Keratinocyte (primary cell): ENCODE results near the gene SP7. TPM values are rescaled to one million over a fixed set of nuclear protein-coding genes. Genes with fewer than 3 reads are reported as not detected.

Experiments used
- DNase-seq: peaks from one replicate; pipeline ENCODE4 v3.0.0-alpha.2; 2011; ENCODE audit warnings: low read depth, missing footprints, low spot score
- FAIRE-seq: peaks from 2 replicates; lab custom pipeline; 2011; peaks lifted over from hg19 to GRCh38; lab: Jason Lieb, UNC
- H2AFZ ChIP-seq: 2 replicates; pipeline ENCODE4 v1.6.0; 2012; ENCODE audit warnings: low read length, control low read depth, inconsistent platforms; ENCODE audit not compliant: control insufficient read depth
- H3K27ac ChIP-seq: 2 replicates; pipeline ENCODE4 v1.5.1; 2011; ENCODE audit warnings: low read length; ENCODE audit not compliant: control insufficient read depth, insufficient read depth
- H3K27me3 ChIP-seq: 3 replicates; pipeline ENCODE4 v1.6.0; 2011; ENCODE audit warnings: low read length; ENCODE audit not compliant: control insufficient read depth, insufficient read depth; ENCODE audit errors: extremely low read depth
- H3K36me3 ChIP-seq, 2 experiments: 2 replicates in 1 of 2; 3 replicates in 1 of 2; pipeline ENCODE4 v1.5.1; 2011; ENCODE audit warnings: low read length in 2 of 2, mild to moderate bottlenecking in 1 of 2; ENCODE audit not compliant: control insufficient read depth in 2 of 2, insufficient read depth in 2 of 2; ENCODE audit errors: extremely low read depth in 1 of 2
- H3K4me1 ChIP-seq: 3 replicates; pipeline ENCODE4 v1.5.1; 2011; ENCODE audit warnings: low read length; ENCODE audit not compliant: control insufficient read depth, insufficient read depth; ENCODE audit errors: extremely low read depth
- H3K4me2 ChIP-seq: 3 replicates; pipeline ENCODE4 v1.6.0; 2011; ENCODE audit warnings: low read depth, low read length; ENCODE audit not compliant: control insufficient read depth, insufficient read depth; ENCODE audit errors: extremely low read depth
- H3K4me3 ChIP-seq, 3 experiments: fragments of 200-600 bp in 1 of 3; sonication (generic) in 1 of 3; 2 replicates in 2 of 3; 3 replicates in 1 of 3; pipeline ENCODE4 v1.5.1; 2011 to 2016; ENCODE audit warnings: low read length in 3 of 3, mild to moderate bottlenecking in 3 of 3, control low read depth in 2 of 3, inconsistent platforms in 1 of 3, low read depth in 1 of 3, mixed read lengths in 1 of 3, mixed run types in 1 of 3, moderate library complexity in 1 of 3; ENCODE audit not compliant: control insufficient read depth in 2 of 3, insufficient read depth in 2 of 3; ENCODE audit errors: extremely low read depth in 1 of 3
- H3K79me2 ChIP-seq: 2 replicates; pipeline ENCODE4 v1.6.0; 2012; ENCODE audit warnings: low read length; ENCODE audit not compliant: control insufficient read depth, insufficient read depth
- H3K9ac ChIP-seq: 3 replicates; pipeline ENCODE4 v1.6.0; 2011; ENCODE audit warnings: low read length; ENCODE audit not compliant: control insufficient read depth, insufficient read depth; ENCODE audit errors: extremely low read depth
- H3K9me1 ChIP-seq: 3 replicates; pipeline ENCODE4 v1.6.0; 2011; ENCODE audit warnings: low read length; ENCODE audit not compliant: control insufficient read depth, insufficient read depth; ENCODE audit errors: extremely low read depth
- H3K9me3 ChIP-seq: 2 replicates; pipeline ENCODE4 v1.5.1; 2012; ENCODE audit warnings: low read depth, low read length; ENCODE audit not compliant: control insufficient read depth
- H4K20me1 ChIP-seq: 3 replicates; pipeline ENCODE4 v1.6.0; 2011; ENCODE audit warnings: low read length; ENCODE audit not compliant: control insufficient read depth, insufficient read depth; ENCODE audit errors: extremely low read depth
- CTCF ChIP-seq, 3 experiments: IDR thresholded peaks in 1 of 3; conservative IDR thresholded peaks in 1 of 3; optimal IDR thresholded peaks in 1 of 3; 2 replicates in 2 of 3; 3 replicates in 1 of 3; pipeline versions ENCODE3 to v1.5.1; 2011; ENCODE audit warnings: low read length in 3 of 3, mild to moderate bottlenecking in 3 of 3, moderate library complexity in 2 of 3, control low read depth in 1 of 3, inconsistent platforms in 1 of 3; ENCODE audit not compliant: insufficient read depth in 2 of 3; ENCODE audit errors: extremely low read depth in 1 of 3
- EZH2 ChIP-seq: IDR thresholded peaks from one replicate; pipeline ENCODE4 v1.6.1; 2012; ENCODE audit warnings: inconsistent platforms, mild to moderate bottlenecking, low read length, moderate library complexity
- dilution Hi-C: fragments of 300-500 bp; cut with MboI; formaldehyde crosslinking; loops from one replicate; pipeline ENCODE4 v1.7.0; 2020; ENCODE audit warnings: low sequenced_read_pairs; ENCODE audit not compliant: extremely low pct_ligation_motif_present
- polyA plus RNA-seq, 5 experiments: library from polyadenylated mRNA; depleted of rRNA in 3 of 5; stranded (reverse) in 3 of 5; stranded (forward) in 1 of 5; unstranded in 1 of 5; fragments of >200 nt; gene quantifications; 1 replicate in 1 of 5; 2 replicates in 3 of 5; 3 replicates in 1 of 5; pipeline versions ENCODE4 v1.2.1 to v1.2.3, GENCODE V29; 2011 to 2012; ENCODE audit warnings: missing spikeins in 2 of 5, low read depth in 1 of 5, low replicate concordance in 1 of 5

SP7 gene
- polyA plus RNA-seq, 1 donor (not counting 4 experiments of a cell fraction or from before 2014, with no cell fraction given), result not detected

DNA sequence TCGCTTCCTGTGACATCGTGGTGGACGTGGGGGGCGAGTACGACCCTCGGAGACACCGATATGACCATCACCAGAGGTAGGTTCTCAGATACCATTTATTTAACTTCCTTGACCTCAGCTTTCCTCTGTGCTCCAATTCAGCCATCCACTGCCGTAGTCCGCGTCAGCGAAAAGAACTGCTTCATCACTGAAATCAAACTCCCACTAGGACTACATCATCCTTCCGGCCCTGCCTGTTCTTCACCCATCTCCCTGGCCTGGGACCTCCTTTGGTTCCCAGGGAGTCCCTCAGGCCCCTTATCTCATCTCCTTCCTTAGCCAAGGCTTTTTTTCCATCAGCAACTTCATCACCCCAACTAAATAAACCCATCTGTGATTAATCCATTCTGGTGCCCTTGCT, 36.0 kb downstream of the SP7 start:
- no peak for DNase-seq
- Histone ChIP-seq H3K4me3 (peak overlapping the region; percentile 70 to 97 (median 91)), H3K4me2 (peak overlapping the region; percentile 97), H4K20me1 (no peaks in the 10 kb centered on the region), H3K4me1 (peaks cover 22% of the 10 kb centered on the region), H3K9ac (peak overlapping the region; percentile 88), H3K27ac (peak overlapping the region; percentile 85), H3K27me3 (no peaks in the 10 kb centered on the region), H3K36me3 (peaks cover 16 to 30% of the 10 kb centered on the region in 2 experiments), H3K79me2 (peaks cover 45% of the 10 kb centered on the region), H2AFZ (peak overlapping the region; percentile 91), H3K9me3 (no peaks in the 10 kb centered on the region), H3K9me1 (peaks cover 2% of the 10 kb centered on the region)
- FAIRE-seq, result no peak
- dilution Hi-C loops, result no loop called here
- no peak for TF ChIP-seq CTCF (optimal IDR thresholded peaks at IDR 0.05 in 1 of 3, IDR thresholded peaks at IDR 0.05 in 1 of 3, conservative IDR thresholded peaks at IDR 0.05 in 1 of 3; ENCODE audit: extremely low read depth in 1 of 3, insufficient read depth in 2 of 3, low read length in 3 of 3)
- no peak for TF ChIP-seq EZH2

- no peaks in the 10 kb centered on the region for H3K27me3 ChIP-seq
- H3K79me2 ChIP-seq, result peaks cover 45% of the 10 kb centered on the region
- H3K4me2 ChIP-seq, result peak within 1 kb of the TSS; percentile 97
- DNase-seq (peak; percentile 54), FAIRE-seq (no peak)
- H3K4me1 ChIP-seq, result peaks cover 26% of the 10 kb centered on the region
- H3K9me1 ChIP-seq, result peaks cover 2% of the 10 kb centered on the region
- peak within 1 kb of the TSS; percentile 91 for H2AFZ ChIP-seq
- H3K27ac ChIP-seq, result peak within 1 kb of the TSS; percentile 85
- H4K20me1 ChIP-seq, result no peaks in the 10 kb centered on the region
- H3K9ac ChIP-seq, result peak within 1 kb of the TSS; percentile 88
- no peaks in the 10 kb centered on the region for H3K9me3 ChIP-seq
- dilution Hi-C loops, result no loop called here
- peak within 1 kb of the TSS; percentile 70 to 97 (median 91) for H3K4me3 ChIP-seq
- TF ChIP-seq EZH2, result no peak
- peak in 2 of 3 experiments; percentile 9 to 23 for TF ChIP-seq CTCF (optimal IDR thresholded peaks at IDR 0.05 in 1 of 3, IDR thresholded peaks at IDR 0.05 in 1 of 3, conservative IDR thresholded peaks at IDR 0.05 in 1 of 3; ENCODE audit: extremely low read depth in 1 of 3, insufficient read depth in 2 of 3, low read length in 3 of 3)
- peaks cover 15 to 28% of the 10 kb centered on the region in 2 experiments for H3K36me3 ChIP-seq
These were observed 36.5 kb downstream of the SP7 start, which contains the start of gene MYG1 for GRCh38 chr12:53299454-53300180. MYG1 (plus strand) TSS chr12:53299695; CDS start chr12:53299738, 43 bp downstream.
